Left renal pelvis (tissue), 4 donors: ENCODE data around the gene GPR15LG. TPM values are rescaled to one million over a fixed set of nuclear protein-coding genes. Genes with fewer than 3 reads are reported as not detected.

Experiments
- DNase-seq, 4 donors: peaks; one replicate each; pipeline ENCODE4 v3.0.0-alpha.2; 2013; ENCODE audit warnings: low read depth in 4 of 4, low spot score in 3 of 4
- polyA plus RNA-seq, 4 donors: library from polyadenylated mRNA; unstranded; fragments of 120-200 nt; gene quantifications; one replicate each; pipeline ENCODE4 v1.2.1, GENCODE V29; 2013; ENCODE audit not compliant: insufficient read length in 4 of 4

The GPR15LG gene
- polyA plus RNA-seq, 4 donors, result 0.19 to 1.5 (median 1.0) TPM; not detected in 1

- no peak for DNase-seq
Observed at GRCh38 chr10:84190621-84191020, 17.0 kb downstream of the GPR15LG start.

GRCh38 chr10:84191106-84191505 is 17.5 kb downstream of the GPR15LG start:
- no peak for DNase-seq

- no peak for DNase-seq
Observed at GRCh38 chr10:84193327-84193726, 19.7 kb downstream of the GPR15LG start.

- DNase-seq, result no peak
Observed at GRCh38 chr10:84193846-84194423, 20.3 kb downstream of the GPR15LG start.

- DNase-seq, result no peak
Observed at GRCh38 chr10:84194424-84195043, 20.9 kb downstream of the GPR15LG start, which contains the start of gene CDHR1. CDHR1 (plus strand) TSS chr10:84194537; CDS start chr10:84194761, 224 bp downstream.

- no peak for DNase-seq
Observed at GRCh38 chr10:84195044-84195830, 21.6 kb downstream of the GPR15LG start.

- no peak for DNase-seq
Observed at GRCh38 chr10:84196083-84196482, 22.5 kb downstream of the GPR15LG start.

- no peak for DNase-seq
Observed at GRCh38 chr10:84196941-84197340, 23.3 kb downstream of the GPR15LG start.

- DNase-seq, result no peak
Observed at GRCh38 chr10:84197643-84198042, 24.0 kb downstream of the GPR15LG start.

- DNase-seq, result no peak
Observed at GRCh38 chr10:84198206-84198915, 24.8 kb downstream of the GPR15LG start.

- no peak for DNase-seq
Observed at GRCh38 chr10:84200537-84201243, 27.1 kb downstream of the GPR15LG start.

- no peak for DNase-seq
Observed at GRCh38 chr10:84201244-84201606, 27.6 kb downstream of the GPR15LG start.

- DNase-seq, result no peak
Observed at GRCh38 chr10:84201682-84202081, 28.1 kb downstream of the GPR15LG start.

GRCh38 chr10:84202349-84202748 is 28.7 kb downstream of the GPR15LG start:
- no peak for DNase-seq

- no peak for DNase-seq
Observed at GRCh38 chr10:84204122-84204521, 30.5 kb downstream of the GPR15LG start.

- no peak for DNase-seq
Observed at GRCh38 chr10:84204610-84205009, 31.0 kb downstream of the GPR15LG start.

- DNase-seq, result no peak
Observed at GRCh38 chr10:84205049-84205852, 31.6 kb downstream of the GPR15LG start.

- DNase-seq, result no peak
Observed at GRCh38 chr10:84205853-84206525, 32.4 kb downstream of the GPR15LG start.

GRCh38 chr10:84208023-84208422 is 34.4 kb downstream of the GPR15LG start:
- no peak for DNase-seq
